Activated T-helper 2 cell treated with anti-CD3 and anti-CD28 coated beads, Interferon-gamma antibody, Interleukin-2, Interleukin-4, amounts not matched to agents 10 μg/mL and 5 μg/mL and 100 μg/mL, durations not matched to agents 14 hours and 24 hours and 36 hours (primary cell): Measurements from ENCODE around the gene PPP2R2D. TPM values are rescaled to one million over a fixed set of nuclear protein-coding genes. Genes with fewer than 3 reads are reported as not detected.

Experiments used
- DNase-seq: peaks from one replicate; pipeline ENCODE4 v3.0.0; 2021; ENCODE audit warnings: low spot score
- H3K27ac Mint-ChIP-seq: one replicate; pipeline ENCODE4 v1.8.0; 2021; ENCODE audit warnings: mixed read lengths
- H3K27me3 Mint-ChIP-seq: one replicate; pipeline ENCODE4 v1.8.0; 2021; ENCODE audit warnings: low read depth, mixed read lengths
- H3K36me3 Mint-ChIP-seq: one replicate; pipeline ENCODE4 v1.8.0; 2021; ENCODE audit warnings: low read depth, mixed read lengths
- H3K4me1 Mint-ChIP-seq: one replicate; pipeline ENCODE4 v1.8.0; 2021; ENCODE audit warnings: low read depth, mixed read lengths
- H3K4me3 Mint-ChIP-seq: one replicate; pipeline ENCODE4 v1.8.0; 2021; ENCODE audit warnings: low read depth, mild to moderate bottlenecking, moderate library complexity, mixed read lengths
- H3K9me3 Mint-ChIP-seq: one replicate; pipeline ENCODE4 v1.8.0; 2021; ENCODE audit warnings: mixed read lengths
- intact Hi-C: fragments of 100-400 bp; cut with micrococcal nuclease; formaldehyde crosslinking; loops from one replicate; pipeline ENCODE4 v1.15.1; 2023
- total RNA-seq: library from RNA; stranded (reverse); gene quantifications from 2 replicates; pipeline ENCODE4 v1.2.3, GENCODE V29; 2022

PPP2R2D gene
- total RNA-seq, 1 donor from 2014 or later: 32.0 TPM

DNA sequence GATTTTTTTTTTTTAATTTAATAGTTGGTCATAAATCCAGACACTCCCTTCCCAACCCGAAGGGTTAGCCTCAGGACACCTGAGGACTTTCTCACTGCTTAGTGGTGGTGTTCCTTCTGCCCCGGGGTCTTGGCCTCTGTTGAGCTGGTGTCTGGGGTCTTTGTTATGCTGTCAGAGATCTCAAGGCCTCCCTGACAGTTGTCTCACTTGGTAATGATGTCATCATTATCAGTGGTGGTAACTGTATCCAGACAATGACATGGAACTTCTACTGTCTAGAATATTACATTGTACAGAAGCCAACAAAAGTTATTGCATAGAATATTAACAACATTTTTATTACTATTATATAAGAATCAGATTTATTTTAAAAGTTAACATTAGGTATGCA lies 32.9 kb downstream of the PPP2R2D start:
- Mint-ChIP-seq H3K27me3 (no peaks in the 10 kb centered on the region), H3K36me3 (peaks cover 27% of the 10 kb centered on the region), H3K27ac (no peak overlapping the region), H3K4me1 (peaks cover 29% of the 10 kb centered on the region), H3K4me3 (no peak overlapping the region), H3K9me3 (no peaks in the 10 kb centered on the region)
- DNase-seq: no peak
- intact Hi-C loops: no loop called here

- no peaks in the 10 kb centered on the region for H3K9me3 Mint-ChIP-seq
- intact Hi-C loops: no loop called here
- DNase-seq: no peak
- H3K27me3 Mint-ChIP-seq: no peaks in the 10 kb centered on the region
- no peak overlapping the region for H3K4me3 Mint-ChIP-seq
- peaks cover 22% of the 10 kb centered on the region for H3K4me1 Mint-ChIP-seq
- peaks cover 28% of the 10 kb centered on the region for H3K36me3 Mint-ChIP-seq
- no peak overlapping the region for H3K27ac Mint-ChIP-seq
Observed at GRCh38 chr10:131934769-131935168, 34.0 kb downstream of the PPP2R2D start.

DNA sequence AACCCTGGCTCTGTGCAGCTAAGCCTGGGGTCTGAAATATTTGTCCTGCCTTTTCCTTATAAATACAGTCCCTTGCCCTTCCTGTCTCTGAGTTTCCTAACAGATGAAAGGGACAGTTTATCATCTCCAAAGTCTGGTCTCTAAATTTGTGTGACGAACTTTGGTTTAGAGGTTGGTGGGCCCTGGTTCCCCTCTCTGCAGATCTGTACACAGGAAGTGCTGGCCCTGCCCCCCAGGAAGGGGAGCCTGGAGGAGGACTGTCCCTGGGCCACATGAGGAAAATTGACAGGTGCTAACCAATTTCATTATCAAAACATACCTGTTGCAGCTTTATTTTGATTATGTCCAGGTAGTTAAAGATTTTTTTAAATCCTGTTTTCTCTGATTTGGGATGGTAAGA lies 34.5 kb downstream of the PPP2R2D start:
- no peaks in the 10 kb centered on the region for H3K27me3 Mint-ChIP-seq
- peaks cover 27% of the 10 kb centered on the region for H3K36me3 Mint-ChIP-seq
- peaks cover 17% of the 10 kb centered on the region for H3K4me1 Mint-ChIP-seq
- no peaks in the 10 kb centered on the region for H3K9me3 Mint-ChIP-seq
- intact Hi-C loops: no loop called here
- DNase-seq: no peak
- H3K4me3 Mint-ChIP-seq: no peak overlapping the region
- H3K27ac Mint-ChIP-seq: no peak overlapping the region

GRCh38 chr10:131936294-131936693 lies 35.5 kb downstream of the PPP2R2D start:
- DNase-seq: no peak
- H3K27me3 Mint-ChIP-seq: no peaks in the 10 kb centered on the region

GRCh38 chr10:131936736-131937135 lies 35.9 kb downstream of the PPP2R2D start:
- intact Hi-C loops: no loop called here
- no peak overlapping the region for H3K4me3 Mint-ChIP-seq
- H3K9me3 Mint-ChIP-seq: no peaks in the 10 kb centered on the region
- peaks cover 37% of the 10 kb centered on the region for H3K36me3 Mint-ChIP-seq
- H3K27me3 Mint-ChIP-seq: no peaks in the 10 kb centered on the region
- peaks cover 7% of the 10 kb centered on the region for H3K4me1 Mint-ChIP-seq
- H3K27ac Mint-ChIP-seq: no peak overlapping the region
- DNase-seq: no peak

More at GRCh38 chr10:131936294-131936693, 35.5 kb downstream of the PPP2R2D start:
- Mint-ChIP-seq H3K27ac (no peak overlapping the region), H3K4me1 (peaks cover 8% of the 10 kb centered on the region), H3K36me3 (peaks cover 33% of the 10 kb centered on the region), H3K4me3 (no peak overlapping the region), H3K9me3 (no peaks in the 10 kb centered on the region)
- intact Hi-C loops: no loop called here

DNA sequence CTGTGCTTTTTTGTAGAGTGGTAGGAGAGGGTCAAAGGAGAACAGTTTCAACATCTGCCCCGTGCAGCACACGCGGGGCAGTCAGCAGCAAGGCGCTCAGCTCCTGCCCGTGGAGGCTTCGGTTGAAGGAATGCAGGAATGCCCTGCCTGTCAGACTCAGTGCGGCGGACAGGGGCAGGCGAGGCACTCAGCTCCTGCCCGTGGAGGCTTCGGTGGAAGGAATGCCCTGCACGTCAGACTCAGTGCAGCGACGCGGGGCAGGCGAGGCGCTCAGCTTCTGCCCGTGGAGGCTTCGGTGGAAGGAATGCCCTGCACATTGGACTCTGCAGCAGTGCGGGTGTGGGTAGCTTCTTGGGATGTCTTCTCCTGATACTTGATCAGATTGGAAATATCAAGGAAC lies 37.0 kb downstream of the PPP2R2D start:
- no peaks in the 10 kb centered on the region for H3K9me3 Mint-ChIP-seq
- no peaks in the 10 kb centered on the region for H3K27me3 Mint-ChIP-seq
- H3K4me1 Mint-ChIP-seq: peaks cover 7% of the 10 kb centered on the region
- intact Hi-C loops: no loop called here
- H3K4me3 Mint-ChIP-seq: no peak overlapping the region
- H3K36me3 Mint-ChIP-seq: peaks cover 41% of the 10 kb centered on the region
- no peak overlapping the region for H3K27ac Mint-ChIP-seq
- no peak for DNase-seq

DNA sequence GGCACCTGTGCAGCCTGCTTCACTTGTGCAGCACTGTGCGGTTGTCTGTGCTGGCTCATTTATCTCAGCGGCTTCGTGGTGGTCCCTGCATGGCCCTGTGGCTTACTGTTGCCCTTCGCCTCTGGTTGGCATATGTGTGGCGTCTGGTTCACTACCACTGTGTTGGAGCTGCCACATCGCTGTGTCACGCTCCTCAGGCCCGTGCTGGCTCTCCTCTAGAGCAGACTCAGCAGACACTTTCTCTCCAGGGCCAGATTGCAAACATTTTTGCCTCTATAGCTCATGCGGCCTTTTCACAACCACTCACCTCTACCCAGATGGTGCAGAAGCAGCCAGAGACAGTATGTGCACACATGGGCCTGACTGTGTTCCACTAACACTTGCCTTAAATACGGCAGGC lies 37.9 kb downstream of the PPP2R2D start:
- no peaks in the 10 kb centered on the region for H3K9me3 Mint-ChIP-seq
- peaks cover 44% of the 10 kb centered on the region for H3K36me3 Mint-ChIP-seq
- intact Hi-C loops: no loop called here
- H3K4me3 Mint-ChIP-seq: no peak overlapping the region
- peaks cover 10% of the 10 kb centered on the region for H3K4me1 Mint-ChIP-seq
- DNase-seq: no peak
- no peak overlapping the region for H3K27ac Mint-ChIP-seq
- H3K27me3 Mint-ChIP-seq: no peaks in the 10 kb centered on the region

GRCh38 chr10:131942455-131942854 lies 41.6 kb downstream of the PPP2R2D start:
- Mint-ChIP-seq H3K27ac (no peak overlapping the region), H3K36me3 (peaks cover 74% of the 10 kb centered on the region), H3K9me3 (no peaks in the 10 kb centered on the region), H3K27me3 (no peaks in the 10 kb centered on the region), H3K4me3 (no peak overlapping the region), H3K4me1 (peaks cover 4% of the 10 kb centered on the region)
- intact Hi-C loops: loop anchor here (2.0 kb wide), 1 partner anchor 56 kb away; no protein-coding TSS in a partner anchor
- no peak for DNase-seq

- DNase-seq: no peak
- H3K4me1 Mint-ChIP-seq: peaks cover 4% of the 10 kb centered on the region
- no peaks in the 10 kb centered on the region for H3K9me3 Mint-ChIP-seq
- H3K27me3 Mint-ChIP-seq: no peaks in the 10 kb centered on the region
- H3K36me3 Mint-ChIP-seq: peaks cover 75% of the 10 kb centered on the region
- H3K4me3 Mint-ChIP-seq: no peak overlapping the region
- intact Hi-C loops: loop anchor here (2.0 kb wide), 1 partner anchor 56 kb away; no protein-coding TSS in a partner anchor
- no peak overlapping the region for H3K27ac Mint-ChIP-seq
Observed at GRCh38 chr10:131943021-131943814, 42.4 kb downstream of the PPP2R2D start.

GRCh38 chr10:131944412-131944811 lies 43.6 kb downstream of the PPP2R2D start:
- DNase-seq: no peak
- H3K27ac Mint-ChIP-seq: no peak overlapping the region
- no peaks in the 10 kb centered on the region for H3K27me3 Mint-ChIP-seq
- H3K4me3 Mint-ChIP-seq: no peak overlapping the region
- intact Hi-C loops: no loop called here
- H3K4me1 Mint-ChIP-seq: peaks cover 4% of the 10 kb centered on the region
- H3K36me3 Mint-ChIP-seq: peaks cover 78% of the 10 kb centered on the region
- no peaks in the 10 kb centered on the region for H3K9me3 Mint-ChIP-seq

DNA sequence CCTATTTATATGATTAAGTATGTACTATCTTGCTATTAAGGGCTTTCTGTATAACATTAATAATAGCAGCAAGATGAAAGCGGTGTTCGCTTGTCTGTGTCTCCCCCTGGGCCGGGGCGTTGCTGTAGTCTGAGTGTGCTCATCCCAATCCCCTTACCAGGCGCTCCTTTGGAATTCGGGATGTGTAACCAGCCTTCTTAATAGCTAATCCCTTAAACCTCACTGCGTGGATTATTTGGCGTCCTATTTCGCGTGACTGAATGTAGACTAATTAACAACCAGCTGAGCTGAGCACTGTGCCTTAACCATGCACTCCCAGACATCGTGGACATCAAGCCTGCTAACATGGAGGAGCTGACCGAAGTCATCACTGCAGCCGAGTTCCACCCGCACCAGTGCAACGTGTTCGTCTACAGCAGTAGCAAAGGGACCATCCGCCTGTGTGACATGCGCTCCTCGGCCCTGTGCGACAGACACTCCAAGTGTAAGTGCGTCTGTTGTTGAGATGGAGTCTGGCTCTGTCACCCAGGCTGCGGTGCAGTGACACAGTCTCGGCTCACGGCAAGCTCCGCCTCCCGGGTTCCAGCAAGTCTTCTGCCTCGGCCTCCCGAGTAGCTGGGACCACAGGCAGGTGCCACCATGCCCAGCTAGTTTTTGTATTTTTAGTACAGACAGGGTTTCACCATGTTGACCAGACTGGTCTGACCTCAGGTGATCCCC lies 44.3 kb downstream of the PPP2R2D start:
- Mint-ChIP-seq H3K27ac (no peak overlapping the region), H3K4me1 (peaks cover 4% of the 10 kb centered on the region), H3K27me3 (no peaks in the 10 kb centered on the region), H3K9me3 (no peaks in the 10 kb centered on the region), H3K4me3 (no peak overlapping the region), H3K36me3 (peaks cover 74% of the 10 kb centered on the region)
- intact Hi-C loops: no loop called here
- DNase-seq: no peak

GRCh38 chr10:131946321-131946751 lies 45.5 kb downstream of the PPP2R2D start:
- H3K4me3 Mint-ChIP-seq: no peak overlapping the region
- no peaks in the 10 kb centered on the region for H3K27me3 Mint-ChIP-seq
- peaks cover 4% of the 10 kb centered on the region for H3K4me1 Mint-ChIP-seq
- H3K27ac Mint-ChIP-seq: no peak overlapping the region
- H3K36me3 Mint-ChIP-seq: peaks cover 67% of the 10 kb centered on the region
- intact Hi-C loops: no loop called here
- H3K9me3 Mint-ChIP-seq: no peaks in the 10 kb centered on the region
- DNase-seq: no peak

DNA sequence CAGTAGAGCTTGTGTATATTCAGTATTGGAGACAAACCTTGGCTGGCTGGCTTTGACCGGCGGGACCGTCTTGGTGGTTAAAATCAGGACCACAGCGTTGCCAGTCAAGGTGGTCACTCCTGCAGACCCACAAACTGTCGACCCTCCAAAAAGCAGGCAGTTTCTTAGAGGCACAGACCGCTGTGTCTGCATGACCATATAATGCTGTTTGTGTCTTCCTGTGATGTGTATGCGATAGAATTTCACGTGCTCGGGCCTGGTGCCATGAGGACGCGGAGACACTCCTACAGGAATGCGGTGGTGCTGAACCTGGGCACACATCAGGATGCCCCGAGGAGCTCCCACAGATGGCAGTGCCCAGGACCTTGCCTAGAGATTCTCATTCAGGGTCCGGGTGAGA lies 46.1 kb downstream of the PPP2R2D start:
- Mint-ChIP-seq H3K27me3 (no peaks in the 10 kb centered on the region), H3K27ac (no peak overlapping the region), H3K4me3 (no peak overlapping the region), H3K36me3 (peaks cover 66% of the 10 kb centered on the region), H3K9me3 (no peaks in the 10 kb centered on the region), H3K4me1 (peaks cover 4% of the 10 kb centered on the region)
- intact Hi-C loops: no loop called here
- no peak for DNase-seq
